Vagina (tissue), 2 donors: ENCODE measurements around the gene NFASC. TPM values are rescaled to one million over a fixed set of nuclear protein-coding genes. Genes with fewer than 3 reads are reported as not detected.

Source experiments
- DNase-seq, 2 donors: peaks; one replicate each; pipeline ENCODE4 v3.0.0-alpha.2; 2017; ENCODE audit errors: extremely low spot score in 2 of 2
- H3K27ac ChIP-seq: fragments of 200-600 bp; sonication (generic); one replicate; pipeline ENCODE4 v1.5.1; 2019
- H3K27me3 ChIP-seq: fragments of 200-600 bp; sonication (generic); one replicate; pipeline ENCODE4 v1.5.1; 2019
- H3K36me3 ChIP-seq, 2 donors: fragments of 200-600 bp; sonication (generic); one replicate each; pipeline ENCODE4 v1.5.1; 2017 to 2019
- H3K4me1 ChIP-seq: fragments of 200-600 bp; sonication (generic); one replicate; pipeline ENCODE4 v1.5.1; 2019
- H3K4me3 ChIP-seq, 2 donors: fragments of 200-600 bp; sonication (generic); 1 replicate in 1 of 2; 2 replicates in 1 of 2; pipeline ENCODE4 v1.5.1; 2016 to 2019
- H3K9me3 ChIP-seq: fragments of 200-600 bp; sonication (generic); one replicate; pipeline ENCODE4 v1.5.1; 2019
- POLR2A ChIP-seq, 2 donors: fragments of 450-650 bp; IDR thresholded peaks; one replicate each; pipeline ENCODE4 v1.6.1; 2017; ENCODE audit warnings: antibody characterized with exemption in 2 of 2, mild to moderate bottlenecking in 2 of 2, moderate library complexity in 2 of 2
- POLR2AphosphoS5 ChIP-seq, 2 donors: sonication (generic); formaldehyde crosslinking; IDR thresholded peaks; one replicate each; pipeline ENCODE4 v1.9.0; 2017; ENCODE audit warnings: antibody characterized with exemption in 2 of 2, mild to moderate bottlenecking in 2 of 2, low read depth in 1 of 2; ENCODE audit not compliant: insufficient read depth in 1 of 2
- intact Hi-C: fragments of 100-400 bp; cut with DNase I; formaldehyde crosslinking; loops from one replicate; pipeline ENCODE4 v1.15.1; 2023
- total RNA-seq: library from RNA; depleted of rRNA; stranded (reverse); fragments of >200 nt; gene quantifications from one replicate; pipeline ENCODE4 v1.2.3, GENCODE V29; 2016
- TF ChIP-seq, protein P1 (sequence below), 3 experiments: fragments of 450-650 bp in 2 of 3; fragments of 200-600 bp in 1 of 3; sonication (generic) in 1 of 3; IDR thresholded peaks; one replicate each; pipeline ENCODE4 v1.5.1; 2017 to 2019; ENCODE audit warnings: antibody characterized with exemption in 3 of 3, mild to moderate bottlenecking in 2 of 3, moderate library complexity in 2 of 3

Gene NFASC
- total RNA-seq, 1 donor from 2014 or later, result 23.3 TPM

DNA sequence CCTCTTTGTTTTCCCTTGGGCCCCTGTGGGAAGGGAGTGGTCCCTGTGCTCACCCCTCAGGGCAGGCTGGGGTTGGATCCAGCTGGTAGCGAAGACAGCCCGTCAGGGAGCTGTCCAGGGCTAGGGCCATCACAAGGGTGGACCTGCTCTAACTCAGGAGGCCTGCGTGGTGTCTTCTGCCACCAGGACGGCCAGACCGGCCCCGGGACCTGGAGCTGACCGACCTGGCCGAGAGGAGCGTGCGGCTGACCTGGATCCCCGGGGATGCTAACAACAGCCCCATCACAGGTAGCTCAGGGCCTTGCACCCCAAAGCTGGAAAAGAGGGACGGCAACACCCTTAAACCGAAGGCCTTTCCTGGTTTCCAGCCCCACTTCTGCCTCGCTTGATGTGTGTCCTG lies 108.1 kb downstream of the NFASC start:
- intact Hi-C loops, result loop anchor here (10.0 kb wide), 1 partner anchor 276 kb away; no protein-coding TSS in a partner anchor
- DNase-seq, result no peak
- TF ChIP-seq POLR2AphosphoS5 (IDR thresholded peaks at IDR 0.05; ENCODE audit: insufficient read depth in 1 of 2, low read depth in 1 of 2) (no peak), POLR2A (IDR thresholded peaks at IDR 0.05) (no peak)
- TF ChIP-seq, protein P1, sequence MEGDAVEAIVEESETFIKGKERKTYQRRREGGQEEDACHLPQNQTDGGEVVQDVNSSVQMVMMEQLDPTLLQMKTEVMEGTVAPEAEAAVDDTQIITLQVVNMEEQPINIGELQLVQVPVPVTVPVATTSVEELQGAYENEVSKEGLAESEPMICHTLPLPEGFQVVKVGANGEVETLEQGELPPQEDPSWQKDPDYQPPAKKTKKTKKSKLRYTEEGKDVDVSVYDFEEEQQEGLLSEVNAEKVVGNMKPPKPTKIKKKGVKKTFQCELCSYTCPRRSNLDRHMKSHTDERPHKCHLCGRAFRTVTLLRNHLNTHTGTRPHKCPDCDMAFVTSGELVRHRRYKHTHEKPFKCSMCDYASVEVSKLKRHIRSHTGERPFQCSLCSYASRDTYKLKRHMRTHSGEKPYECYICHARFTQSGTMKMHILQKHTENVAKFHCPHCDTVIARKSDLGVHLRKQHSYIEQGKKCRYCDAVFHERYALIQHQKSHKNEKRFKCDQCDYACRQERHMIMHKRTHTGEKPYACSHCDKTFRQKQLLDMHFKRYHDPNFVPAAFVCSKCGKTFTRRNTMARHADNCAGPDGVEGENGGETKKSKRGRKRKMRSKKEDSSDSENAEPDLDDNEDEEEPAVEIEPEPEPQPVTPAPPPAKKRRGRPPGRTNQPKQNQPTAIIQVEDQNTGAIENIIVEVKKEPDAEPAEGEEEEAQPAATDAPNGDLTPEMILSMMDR (IDR thresholded peaks at IDR 0.05), result no peak
- Histone ChIP-seq H3K27ac (no peak overlapping the region), H3K9me3 (no peaks in the 10 kb centered on the region), H3K4me1 (no peaks in the 10 kb centered on the region), H3K4me3 (no peak overlapping the region), H3K27me3 (no peaks in the 10 kb centered on the region), H3K36me3 (peaks cover 0 to 7% of the 10 kb centered on the region in 2 donors)

DNA sequence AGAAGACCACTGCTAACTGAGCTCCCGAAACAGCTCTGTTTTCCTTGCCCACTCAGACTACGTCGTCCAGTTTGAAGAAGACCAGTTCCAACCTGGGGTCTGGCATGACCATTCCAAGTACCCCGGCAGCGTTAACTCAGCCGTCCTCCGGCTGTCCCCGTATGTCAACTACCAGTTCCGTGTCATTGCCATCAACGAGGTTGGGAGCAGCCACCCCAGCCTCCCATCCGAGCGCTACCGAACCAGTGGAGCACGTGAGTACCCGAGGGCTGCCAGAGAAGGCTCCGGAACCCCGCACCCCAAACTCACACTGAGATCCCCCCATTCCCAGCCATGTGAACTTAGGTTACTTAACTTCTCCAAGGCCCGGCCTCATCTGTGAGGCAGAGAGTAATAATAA lies 108.6 kb downstream of the NFASC start:
- Histone ChIP-seq H3K27ac (no peak overlapping the region), H3K36me3 (peaks cover 0 to 7% of the 10 kb centered on the region in 2 donors), H3K4me3 (no peak overlapping the region), H3K9me3 (no peaks in the 10 kb centered on the region), H3K4me1 (no peaks in the 10 kb centered on the region), H3K27me3 (no peaks in the 10 kb centered on the region)
- no peak for TF ChIP-seq POLR2AphosphoS5 (IDR thresholded peaks at IDR 0.05; ENCODE audit: insufficient read depth in 1 of 2, low read depth in 1 of 2)
- no peak for TF ChIP-seq POLR2A (IDR thresholded peaks at IDR 0.05)
- TF ChIP-seq, protein P1 (IDR thresholded peaks at IDR 0.05), result no peak
- intact Hi-C loops, result loop anchor here (10.0 kb wide), 1 partner anchor 275 kb away; no protein-coding TSS in a partner anchor
- no peak for DNase-seq

DNA sequence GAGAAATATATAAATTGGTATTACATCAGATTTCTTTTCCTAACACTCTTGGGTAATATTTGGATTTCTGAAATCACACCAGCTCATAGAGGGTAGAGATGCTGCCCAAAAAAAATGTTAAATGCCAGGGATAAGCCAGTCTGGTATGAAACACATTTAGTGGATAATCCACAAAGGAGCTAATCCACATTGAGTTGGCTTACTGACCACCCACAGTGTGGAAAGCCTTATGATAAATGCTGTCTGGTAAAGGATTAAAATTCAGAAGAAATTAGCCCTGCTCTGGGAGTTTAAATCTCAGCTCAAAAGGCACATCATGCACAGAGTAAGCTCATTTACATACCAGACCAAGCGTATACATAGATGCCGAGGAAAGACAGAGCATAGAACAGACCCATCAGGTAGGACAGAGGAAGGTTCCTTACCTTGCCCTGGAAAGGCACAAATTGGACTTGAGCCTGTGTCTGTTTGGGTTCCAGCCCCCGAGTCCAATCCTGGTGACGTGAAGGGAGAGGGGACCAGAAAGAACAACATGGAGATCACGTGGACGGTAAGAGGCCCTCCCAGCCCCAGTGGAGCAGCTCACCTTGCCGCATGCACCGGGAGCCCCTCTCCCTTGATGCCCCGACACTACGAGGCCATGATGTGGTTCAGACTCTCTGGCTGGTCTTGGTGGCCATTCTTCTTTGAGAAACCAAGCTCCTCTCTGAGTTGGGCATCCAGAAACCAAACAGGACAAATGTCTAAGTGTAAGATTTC lies 109.4 kb downstream of the NFASC start:
- H3K4me1 ChIP-seq, result no peaks in the 10 kb centered on the region
- intact Hi-C loops, result loop anchor here (10.0 kb wide), 1 partner anchor 275 kb away; no protein-coding TSS in a partner anchor
- no peak overlapping the region for H3K4me3 ChIP-seq
- no peak for DNase-seq
- no peaks in the 10 kb centered on the region for H3K27me3 ChIP-seq
- peaks cover 0 to 7% of the 10 kb centered on the region in 2 donors for H3K36me3 ChIP-seq
- no peak for TF ChIP-seq POLR2AphosphoS5 (IDR thresholded peaks at IDR 0.05; ENCODE audit: insufficient read depth in 1 of 2, low read depth in 1 of 2)
- TF ChIP-seq, protein P1 (IDR thresholded peaks at IDR 0.05), result no peak
- no peak for TF ChIP-seq POLR2A (IDR thresholded peaks at IDR 0.05)
- no peaks in the 10 kb centered on the region for H3K9me3 ChIP-seq
- H3K27ac ChIP-seq, result no peak overlapping the region

DNA sequence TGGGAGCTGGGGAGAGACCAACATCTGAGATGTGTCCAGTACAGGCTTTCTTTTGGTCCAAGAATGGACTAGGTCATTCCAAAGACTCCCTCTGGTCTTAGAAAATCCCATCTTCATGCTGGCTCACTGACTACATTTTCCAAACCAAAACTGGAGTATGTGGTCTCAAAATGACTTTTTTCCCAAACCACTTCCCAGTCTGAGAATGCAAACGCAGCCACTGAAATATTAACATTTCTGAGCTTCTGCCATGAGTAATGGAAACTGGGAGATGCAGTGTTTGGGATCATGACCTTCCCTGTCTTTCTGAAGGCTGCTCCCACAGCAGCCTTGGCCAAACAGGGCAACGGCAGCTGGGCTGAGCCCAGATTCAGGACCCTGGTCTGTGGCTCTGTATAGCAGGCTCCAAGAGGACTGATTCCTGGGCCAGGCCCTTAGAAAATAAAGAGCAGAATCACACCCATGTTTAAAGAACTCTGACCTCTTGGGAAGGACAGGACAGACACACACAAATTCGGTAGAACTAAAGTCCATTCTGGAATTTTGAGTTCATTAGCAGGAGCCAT lies 110.3 kb downstream of the NFASC start:
- Histone ChIP-seq H3K9me3 (no peaks in the 10 kb centered on the region), H3K36me3 (peaks cover 0 to 7% of the 10 kb centered on the region in 2 donors), H3K4me3 (no peak overlapping the region), H3K4me1 (no peaks in the 10 kb centered on the region), H3K27ac (no peak overlapping the region), H3K27me3 (no peaks in the 10 kb centered on the region)
- no peak for DNase-seq
- intact Hi-C loops, result no loop called here
- TF ChIP-seq POLR2AphosphoS5 (IDR thresholded peaks at IDR 0.05; ENCODE audit: insufficient read depth in 1 of 2, low read depth in 1 of 2), result no peak
- TF ChIP-seq POLR2A (IDR thresholded peaks at IDR 0.05), result no peak
- TF ChIP-seq, protein P1 (IDR thresholded peaks at IDR 0.05), result no peak

DNA sequence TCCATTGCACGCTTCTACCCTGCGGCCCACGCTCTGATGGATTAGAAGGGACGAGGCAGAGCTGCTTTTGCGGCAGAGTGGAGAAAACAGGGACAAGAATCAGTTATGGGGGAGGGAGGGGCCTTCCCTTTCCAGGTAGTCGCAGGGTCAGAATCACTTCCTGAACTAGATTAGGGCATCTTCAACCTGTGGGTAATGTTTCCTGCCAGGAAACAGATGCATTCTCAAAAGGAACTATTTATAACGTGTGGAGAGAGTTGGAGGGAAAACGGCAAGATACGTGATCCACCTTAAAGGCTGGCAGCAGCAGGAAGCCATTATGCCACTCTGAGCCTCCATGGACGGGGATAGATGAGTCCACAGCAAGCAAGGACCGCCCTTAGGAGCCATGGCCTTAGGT lies 112.5 kb downstream of the NFASC start:
- no peaks in the 10 kb centered on the region for H3K9me3 ChIP-seq
- H3K36me3 ChIP-seq, result peaks cover 0 to 7% of the 10 kb centered on the region in 2 donors
- no peak overlapping the region for H3K4me3 ChIP-seq
- H3K4me1 ChIP-seq, result no peaks in the 10 kb centered on the region
- no peak overlapping the region for H3K27ac ChIP-seq
- TF ChIP-seq POLR2AphosphoS5 (IDR thresholded peaks at IDR 0.05; ENCODE audit: insufficient read depth in 1 of 2, low read depth in 1 of 2), result no peak
- TF ChIP-seq, protein P1 (IDR thresholded peaks at IDR 0.05), result no peak
- no peak for TF ChIP-seq POLR2A (IDR thresholded peaks at IDR 0.05)
- no peaks in the 10 kb centered on the region for H3K27me3 ChIP-seq
- intact Hi-C loops, result no loop called here
- DNase-seq, result no peak
